HG03342 (cell line): ENCODE data around the gene ADCY1.

ENCODE experiments used
- ATAC-seq: cut with Tn5 transposase; IDR thresholded peaks from one replicate; pipeline ENCODE4 v1.9.1; 2021; ENCODE audit warnings: mild to moderate bottlenecking, moderate library complexity; ENCODE audit not compliant: unreplicated experiment

Gene ADCY1

DNA sequence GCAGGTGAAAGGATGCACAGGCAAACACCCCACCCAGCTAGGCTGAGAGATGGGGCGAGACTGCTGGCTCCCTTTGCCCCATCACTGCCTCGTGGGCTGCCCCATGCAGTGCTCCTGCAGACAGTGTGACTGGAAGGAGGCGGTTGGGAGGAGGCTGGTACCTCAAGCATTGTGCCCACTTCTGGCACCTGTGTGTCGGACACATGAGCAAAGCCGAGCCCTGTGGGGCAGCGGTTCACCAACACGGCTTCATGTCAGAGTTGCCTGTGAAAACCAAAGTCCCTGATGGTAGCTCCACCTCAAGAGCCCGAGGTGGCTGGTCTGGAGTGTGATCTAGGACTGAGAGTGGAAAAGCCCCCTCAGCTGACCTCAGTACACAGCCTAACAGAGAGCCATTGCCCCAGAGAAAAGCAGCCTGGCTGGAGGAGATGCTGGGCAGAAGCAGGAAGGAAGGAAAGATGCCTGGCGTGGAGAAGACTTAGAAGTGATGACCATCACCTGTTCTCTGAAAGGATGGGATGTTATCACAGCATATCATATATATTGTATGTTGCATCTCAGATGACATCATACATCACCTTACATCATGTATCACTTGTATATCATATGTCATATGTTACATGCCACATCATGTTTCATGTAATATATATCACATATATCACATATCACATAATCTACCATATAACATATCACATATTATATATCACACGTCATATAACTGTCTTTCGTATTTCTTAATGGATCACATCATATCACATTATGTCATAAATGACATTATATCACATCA is 75.6 kb downstream of the ADCY1 start:
- no peak for ATAC-seq

DNA sequence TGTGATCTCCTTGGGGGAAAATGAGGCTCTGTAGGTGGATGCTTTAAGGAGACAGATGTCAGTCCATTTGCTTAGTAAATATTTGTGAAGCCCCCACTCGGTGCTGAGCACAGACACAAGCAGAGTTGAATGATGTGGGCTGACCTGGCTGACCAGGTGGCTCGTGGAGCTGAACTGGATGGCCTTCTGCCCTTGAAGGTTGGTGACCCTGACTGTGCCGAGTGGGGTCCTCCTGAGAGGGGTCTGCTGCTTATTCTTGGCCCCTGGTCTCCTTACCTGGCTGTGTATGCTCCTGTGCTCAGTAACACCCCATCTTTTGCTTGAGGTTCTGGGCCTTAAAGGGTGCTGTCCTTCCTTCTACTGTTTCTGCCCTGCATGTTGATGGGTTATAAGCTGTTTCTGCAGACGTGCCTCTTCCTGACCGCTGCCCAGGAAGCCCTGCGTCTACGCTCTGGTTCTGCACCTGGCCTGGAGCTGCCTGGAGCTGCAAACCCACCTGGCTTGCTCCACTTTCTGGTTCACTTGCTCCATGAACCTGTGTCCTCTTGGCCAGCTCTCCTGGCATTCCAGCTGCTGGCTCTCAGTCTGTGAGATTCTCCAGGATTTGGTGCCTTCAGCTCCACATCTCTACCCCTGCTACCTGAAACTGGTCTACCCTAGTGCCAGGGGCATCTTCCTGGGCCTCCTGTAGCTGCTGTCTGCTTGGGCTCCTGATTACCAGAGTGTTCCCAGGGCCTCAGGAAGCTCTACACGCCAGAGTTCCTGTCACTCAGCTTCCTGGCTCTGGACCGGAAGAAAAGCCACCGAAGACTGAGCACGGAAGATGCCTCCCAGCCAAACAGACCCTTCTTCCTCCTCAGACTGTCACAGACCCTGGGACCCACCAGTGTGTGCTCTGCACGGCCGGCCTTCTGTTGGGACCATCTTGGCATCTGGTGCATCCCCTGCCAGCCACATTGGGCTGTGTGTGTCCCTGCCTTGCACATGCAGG is 76.5 kb downstream of the ADCY1 start:
- ATAC-seq: no peak

DNA sequence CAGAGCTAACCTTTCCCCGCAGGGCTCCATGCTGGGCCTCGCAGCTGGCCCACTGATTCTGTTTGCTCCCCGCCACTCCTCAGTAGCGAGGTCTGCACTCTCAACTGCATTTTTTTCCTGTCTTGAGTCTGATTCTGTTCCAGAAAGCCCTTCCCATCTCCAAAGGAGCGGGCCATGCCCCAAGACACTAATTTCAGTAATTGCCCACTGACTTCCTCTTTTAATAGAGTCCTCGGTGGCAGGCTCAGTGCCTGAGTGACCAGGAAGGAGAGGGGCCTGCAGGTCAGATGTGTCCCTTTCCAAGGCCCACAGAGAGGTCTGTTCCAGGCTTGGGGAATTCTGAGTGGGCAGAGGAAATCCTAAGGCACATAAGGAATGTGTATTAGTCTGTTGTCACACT is 77.4 kb downstream of the ADCY1 start:
- no peak for ATAC-seq

DNA sequence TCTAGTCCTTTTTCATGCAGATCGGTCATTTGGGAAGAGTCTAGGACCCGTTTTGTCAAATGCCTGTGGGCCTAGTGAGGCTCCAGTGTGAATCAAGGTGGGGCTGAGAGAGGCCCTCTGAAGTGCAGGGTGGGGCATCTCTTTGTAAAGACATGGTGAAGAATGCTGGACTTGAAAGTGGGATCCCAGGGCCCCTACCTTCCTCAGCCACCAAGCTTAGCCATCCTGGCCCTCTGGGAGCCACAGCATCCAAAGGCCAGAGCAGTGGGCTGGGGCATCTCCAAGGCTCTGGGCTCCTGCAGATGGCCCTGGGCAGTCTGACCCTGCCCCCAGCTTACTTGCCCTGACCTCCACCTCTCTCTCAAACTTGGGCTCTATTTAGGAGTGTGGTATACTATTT is 78.5 kb downstream of the ADCY1 start:
- no peak for ATAC-seq

DNA sequence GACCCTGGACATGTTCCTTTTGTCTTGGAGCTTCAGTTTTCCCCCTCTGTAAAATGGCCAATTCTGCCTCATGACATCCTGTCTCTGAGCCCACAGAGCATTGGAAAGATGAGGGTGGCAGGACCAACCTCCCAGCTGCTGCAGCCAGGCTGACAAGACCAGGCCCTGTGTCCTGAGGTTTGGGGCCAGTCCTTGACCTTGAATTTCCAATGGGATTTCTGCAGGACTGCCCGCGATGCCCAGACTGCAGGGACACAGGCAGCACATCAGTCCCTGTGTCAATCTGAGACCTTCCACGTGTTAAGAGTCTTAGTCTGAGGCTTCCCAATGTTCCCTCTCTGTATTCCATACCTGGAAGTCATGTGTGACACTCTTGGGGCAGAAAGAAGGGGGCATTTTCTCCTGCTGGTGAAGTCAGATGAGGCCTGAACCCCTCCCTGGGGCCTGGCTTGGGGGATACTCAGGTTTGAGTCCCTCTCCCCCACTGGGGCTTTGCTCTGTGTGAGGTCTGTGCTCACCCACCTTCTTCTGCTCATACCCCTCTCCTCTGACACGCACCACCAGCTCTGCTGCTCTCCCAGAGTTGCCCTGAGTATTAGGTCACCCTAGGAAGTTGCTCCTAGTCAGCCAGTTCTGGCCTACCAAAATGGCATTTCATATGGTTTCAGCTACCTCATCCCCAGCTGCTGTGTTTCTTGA is 79.2 kb downstream of the ADCY1 start:
- ATAC-seq: no peak

DNA sequence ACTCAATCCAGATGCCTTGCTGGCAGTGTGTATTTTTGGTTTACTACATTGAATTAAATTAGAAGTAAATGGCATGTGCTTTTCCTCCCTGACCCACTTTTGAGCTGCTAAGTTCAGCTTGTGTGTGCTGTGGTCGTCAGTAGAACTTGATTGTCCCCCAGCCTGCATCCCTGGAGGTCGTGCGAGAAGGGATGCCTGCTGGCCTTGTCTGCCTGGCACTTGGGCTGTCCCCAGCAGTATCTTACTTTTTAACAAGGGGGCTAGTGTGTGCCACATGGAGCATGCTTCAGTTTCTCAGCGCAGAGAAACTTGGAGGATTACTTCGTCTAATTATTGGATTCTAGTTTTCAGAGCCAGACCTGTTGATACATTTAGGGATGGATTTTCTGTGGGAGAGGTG is 80.2 kb downstream of the ADCY1 start:
- no peak for ATAC-seq

DNA sequence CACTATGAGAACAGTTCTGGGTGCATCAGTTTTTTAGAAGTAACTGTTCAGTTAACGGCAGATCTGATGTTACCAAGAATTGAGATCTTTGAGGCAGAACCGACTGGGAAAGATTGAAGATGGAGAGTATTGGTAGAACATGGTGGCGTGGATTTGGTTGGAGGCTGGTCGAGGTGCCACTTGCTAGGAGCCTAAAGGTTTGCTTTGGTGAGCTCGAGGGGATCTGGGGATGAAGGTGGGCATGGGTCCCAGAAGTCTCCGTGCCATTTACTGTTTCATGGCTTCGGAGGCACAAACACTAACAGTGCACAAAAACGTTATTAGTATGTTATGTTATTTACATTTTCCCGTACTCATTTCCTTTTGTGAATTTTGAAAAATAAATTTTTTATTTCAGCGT is 81.4 kb downstream of the ADCY1 start:
- ATAC-seq: no peak

DNA sequence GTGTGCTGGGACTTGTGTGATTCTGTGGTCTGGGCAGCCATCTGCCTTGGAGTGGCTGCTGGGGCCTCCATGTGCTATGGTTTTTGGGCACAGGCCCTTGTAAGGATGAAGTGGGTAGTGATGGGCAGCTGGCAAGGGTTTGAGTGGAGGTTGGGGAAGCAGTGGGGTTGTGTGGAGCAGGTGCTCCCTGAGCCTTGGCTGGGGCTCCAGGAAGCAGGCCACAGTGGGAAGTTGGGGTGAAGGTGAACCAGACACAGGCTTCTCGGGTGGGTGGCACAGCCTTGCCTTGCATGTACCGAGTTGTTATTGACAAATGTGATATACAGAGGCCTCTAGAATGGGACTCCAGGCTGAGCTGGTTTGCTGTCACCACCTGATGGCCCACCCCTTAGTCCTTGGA is 82.3 kb downstream of the ADCY1 start:
- ATAC-seq: no peak

DNA sequence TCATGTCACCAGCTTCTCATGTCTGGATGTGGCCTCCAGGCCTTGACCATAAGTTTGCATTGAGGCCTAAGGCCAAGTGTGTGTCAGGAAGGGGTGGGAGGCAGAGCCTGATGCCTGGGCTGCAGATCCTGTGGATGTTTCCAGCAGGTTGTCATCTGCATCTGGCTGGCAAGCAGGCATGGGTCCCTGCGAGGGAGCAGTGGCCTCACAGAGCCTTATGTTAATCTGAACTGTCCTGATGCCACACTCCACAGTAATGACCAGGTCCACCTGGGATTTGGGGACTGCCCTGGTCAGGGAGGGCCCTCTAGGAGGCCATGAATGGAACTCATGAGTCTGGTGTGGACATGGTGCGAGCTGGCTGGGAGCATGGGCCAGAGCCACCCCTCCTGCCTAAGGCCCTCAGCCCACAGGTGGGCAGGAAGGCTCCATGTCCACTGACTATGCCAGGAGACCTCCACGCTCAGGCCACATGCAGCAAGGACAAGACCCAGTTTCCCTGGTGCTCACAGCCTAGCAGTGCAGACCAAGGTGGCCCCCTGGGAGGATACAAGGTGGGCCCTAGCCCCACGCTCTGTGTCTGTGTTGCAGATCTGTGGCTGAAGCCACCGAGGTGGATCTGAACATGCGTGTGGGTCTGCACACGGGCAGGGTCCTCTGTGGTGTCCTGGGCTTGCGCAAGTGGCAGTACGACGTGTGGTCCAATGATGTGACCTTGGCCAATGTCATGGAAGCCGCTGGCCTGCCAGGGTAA is 83.1 kb downstream of the ADCY1 start:
- ATAC-seq: no peak

DNA sequence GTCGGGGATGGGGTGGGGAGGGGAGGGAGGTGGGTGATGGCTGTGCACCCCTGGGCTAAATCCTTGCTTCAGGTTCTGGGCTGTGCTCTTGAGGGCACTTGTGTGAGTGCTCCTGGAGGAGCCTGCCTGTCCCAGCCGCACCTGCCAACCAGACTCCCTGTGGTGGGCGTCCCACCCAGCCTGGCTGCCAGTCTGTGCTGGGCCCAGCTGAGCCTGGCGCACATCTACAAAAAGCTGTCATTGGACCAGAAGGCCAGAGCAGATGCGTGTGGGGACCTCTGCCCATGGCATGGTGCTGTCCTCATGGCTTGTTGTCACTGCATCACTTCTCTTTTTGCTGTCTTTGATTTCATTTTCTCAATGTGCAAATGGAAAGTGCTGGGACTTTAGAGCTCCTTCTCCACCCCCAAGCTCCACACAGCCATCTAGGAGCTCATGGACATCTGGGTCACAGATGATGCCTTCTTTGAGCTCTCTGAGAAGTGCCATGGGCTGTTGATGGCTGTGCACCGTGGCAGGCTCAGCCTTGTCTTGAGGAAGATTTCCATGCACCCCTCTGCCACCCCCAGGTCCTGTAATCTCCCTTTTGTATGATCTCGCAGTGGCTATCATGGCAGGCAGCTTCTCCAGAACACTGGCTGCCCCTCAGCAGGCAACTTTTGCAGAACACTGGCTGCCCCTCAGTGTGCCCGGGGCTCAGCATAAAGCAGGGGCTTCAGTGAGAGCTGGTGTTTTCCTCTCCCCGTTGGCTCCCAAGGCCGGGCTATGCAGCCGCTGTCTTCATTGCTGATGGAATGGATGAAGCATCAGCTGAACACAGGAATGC is 83.9 kb downstream of the ADCY1 start:
- no peak for ATAC-seq

DNA sequence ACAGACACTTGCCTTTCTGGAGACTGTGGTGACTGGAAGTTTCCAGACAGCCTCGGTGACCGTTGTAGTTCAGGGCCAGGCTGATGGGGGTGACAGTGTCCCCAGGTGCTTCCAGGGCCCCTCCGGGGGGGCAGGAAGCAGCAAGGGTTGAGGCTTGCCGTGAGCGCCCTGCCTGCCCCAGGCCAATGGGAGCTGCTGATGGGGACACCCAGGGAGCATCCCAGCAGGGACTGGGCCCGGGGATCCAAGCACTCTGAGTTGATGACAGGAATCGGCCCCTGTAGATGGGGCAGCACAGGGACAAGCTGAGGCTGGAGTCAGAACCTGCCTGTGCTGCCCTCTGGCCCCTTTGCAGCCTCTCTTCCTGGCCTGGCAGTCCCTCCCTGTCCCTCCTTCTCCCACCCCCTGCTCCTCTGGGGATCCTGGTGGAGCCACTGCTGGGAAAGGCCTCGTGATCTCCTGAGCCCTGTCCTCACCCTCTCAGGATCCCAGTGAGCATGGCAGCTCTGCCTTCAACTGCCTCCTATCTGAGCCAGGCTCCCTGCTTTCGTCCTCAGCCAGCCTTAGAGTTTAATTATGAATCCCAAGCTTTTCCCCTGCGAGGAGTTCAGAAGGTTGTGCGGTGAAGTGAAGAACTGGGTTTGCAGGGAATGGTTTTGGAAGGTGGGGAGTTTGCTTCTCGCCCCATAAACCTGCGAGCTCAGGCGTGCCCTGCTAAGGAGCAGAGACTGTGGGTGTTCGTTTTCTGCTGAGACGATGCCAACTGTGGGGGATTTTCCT is 84.7 kb downstream of the ADCY1 start:
- no peak for ATAC-seq

DNA sequence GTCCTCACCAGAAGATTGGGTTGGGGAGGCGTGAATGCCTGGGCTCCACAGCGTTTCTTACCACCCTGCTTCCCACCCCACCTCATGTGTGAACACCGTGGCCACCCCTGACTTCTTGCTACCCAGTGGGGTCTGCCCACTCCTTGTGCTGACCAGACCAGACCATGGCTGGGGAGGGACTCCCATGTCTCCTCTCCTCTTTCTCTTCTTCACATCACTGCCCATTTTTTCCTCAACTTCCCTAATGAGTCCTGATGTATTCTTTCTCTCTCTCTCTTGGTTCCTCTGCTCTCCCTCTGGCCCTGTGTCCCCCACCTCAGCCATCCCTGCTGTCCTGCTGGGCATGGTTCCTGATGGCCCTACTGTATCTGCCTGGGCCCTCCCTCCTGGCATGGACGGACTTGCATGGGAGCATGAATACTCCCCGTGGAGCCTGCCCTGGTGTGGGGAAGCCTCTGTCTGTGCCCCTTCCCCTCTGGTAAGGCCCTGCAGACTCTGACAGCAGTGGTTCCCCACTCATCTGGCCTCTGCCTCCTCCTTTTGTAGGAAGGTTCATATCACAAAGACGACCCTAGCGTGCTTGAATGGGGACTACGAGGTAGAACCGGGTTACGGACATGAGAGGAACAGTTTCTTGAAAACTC is 85.5 kb downstream of the ADCY1 start:
- no peak for ATAC-seq

DNA sequence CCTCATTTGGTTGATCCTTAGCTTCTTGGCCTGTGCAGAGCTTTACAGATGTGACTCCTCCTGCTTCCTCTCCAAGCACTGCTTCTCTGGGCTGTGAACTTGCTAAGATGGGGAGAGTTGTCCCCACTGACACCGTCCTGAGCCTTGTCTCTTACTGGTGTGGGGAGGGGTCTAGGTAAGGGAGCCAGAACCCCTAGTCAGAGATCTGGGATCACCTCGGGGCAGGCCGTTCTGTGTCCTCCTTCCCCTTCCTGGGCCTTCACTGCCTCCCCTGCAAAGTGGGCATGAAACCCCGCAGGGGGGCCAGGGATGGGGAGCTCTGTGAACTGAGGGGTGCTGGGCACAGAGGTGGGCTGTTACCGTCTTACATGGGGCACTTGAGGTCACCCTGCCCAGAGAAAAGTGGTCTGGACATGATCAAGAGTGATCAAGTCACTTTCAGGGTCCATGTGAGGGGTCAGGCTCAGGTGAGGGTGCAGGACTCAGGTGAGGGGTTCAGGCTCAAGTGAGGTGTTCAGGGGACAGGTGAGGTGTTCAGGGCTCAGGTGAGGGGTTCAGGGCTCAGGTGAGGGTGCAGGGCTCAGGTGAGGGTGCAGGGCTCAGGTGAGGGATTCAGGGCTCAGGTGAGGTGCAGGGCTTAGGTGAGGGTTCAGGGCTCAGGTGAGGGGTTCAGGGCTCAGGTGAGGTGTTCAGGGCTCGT is 86.2 kb downstream of the ADCY1 start:
- no peak for ATAC-seq

DNA sequence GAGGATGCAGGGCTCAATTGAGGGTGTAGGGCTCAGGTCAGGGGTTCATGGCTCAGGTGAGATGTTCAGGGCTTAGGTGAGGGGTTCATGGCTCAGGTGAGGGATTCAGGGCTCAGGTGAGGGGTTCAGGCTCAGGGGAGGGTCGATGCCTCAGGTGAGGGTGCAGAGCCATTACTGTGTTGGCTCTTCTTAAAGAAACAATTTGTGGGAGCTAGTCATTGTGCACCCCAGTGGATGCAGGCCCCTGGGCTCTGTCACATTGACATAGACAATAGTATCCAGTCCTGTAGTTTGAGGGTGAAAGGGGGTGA is 86.7 kb downstream of the ADCY1 start:
- ATAC-seq: no peak

DNA sequence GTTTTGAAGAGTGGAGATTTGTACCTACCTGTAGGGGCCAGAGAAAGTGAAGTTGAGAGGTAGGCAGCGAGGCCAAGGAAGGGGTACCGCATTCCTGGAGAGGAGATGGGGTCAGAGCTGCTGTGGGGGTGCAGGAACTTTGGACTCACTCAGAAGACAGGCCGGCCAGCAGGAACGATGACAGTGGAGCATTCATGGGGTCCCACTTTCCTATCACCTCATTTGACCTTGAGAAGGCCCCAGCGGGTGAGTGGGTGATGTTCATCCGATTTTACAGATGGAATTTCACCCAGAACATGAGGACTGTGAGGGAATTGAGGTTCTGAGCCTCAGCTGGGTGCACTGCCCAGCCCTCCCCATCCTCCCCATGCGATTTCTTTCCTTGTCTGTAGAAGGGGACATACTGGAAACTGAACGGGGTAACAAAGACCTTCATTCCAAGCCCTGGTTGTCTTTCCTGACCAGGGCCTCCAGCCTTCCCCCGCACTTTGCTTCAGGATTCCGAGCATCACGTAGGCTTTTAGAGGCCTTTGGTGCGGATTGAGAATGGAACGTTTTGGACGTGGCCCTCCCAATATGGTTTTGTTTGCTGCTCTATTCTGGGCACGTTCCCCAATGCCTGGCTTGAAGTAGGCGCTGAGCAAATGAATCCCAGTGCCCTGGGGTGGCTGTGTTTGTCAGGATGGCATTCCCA is 87.3 kb downstream of the ADCY1 start:
- ATAC-seq: no peak

DNA sequence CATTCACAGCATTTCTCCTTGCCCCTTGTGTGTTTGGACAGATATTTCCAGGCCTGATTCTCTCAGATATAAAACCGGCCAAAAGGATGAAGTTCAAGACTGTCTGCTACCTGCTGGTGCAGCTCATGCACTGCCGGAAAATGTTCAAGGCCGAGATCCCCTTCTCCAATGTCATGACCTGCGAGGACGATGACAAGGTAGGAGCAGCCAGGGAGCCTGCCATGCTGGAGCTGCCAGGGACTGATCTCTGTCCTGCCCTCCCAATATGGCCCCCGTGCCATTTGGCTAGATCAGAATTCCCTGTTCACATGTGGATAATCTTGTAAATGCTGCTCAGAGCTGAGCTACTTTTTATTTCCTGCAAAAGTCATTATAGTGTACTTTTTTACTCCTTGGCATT is 87.8 kb downstream of the ADCY1 start:
- no peak for ATAC-seq

DNA sequence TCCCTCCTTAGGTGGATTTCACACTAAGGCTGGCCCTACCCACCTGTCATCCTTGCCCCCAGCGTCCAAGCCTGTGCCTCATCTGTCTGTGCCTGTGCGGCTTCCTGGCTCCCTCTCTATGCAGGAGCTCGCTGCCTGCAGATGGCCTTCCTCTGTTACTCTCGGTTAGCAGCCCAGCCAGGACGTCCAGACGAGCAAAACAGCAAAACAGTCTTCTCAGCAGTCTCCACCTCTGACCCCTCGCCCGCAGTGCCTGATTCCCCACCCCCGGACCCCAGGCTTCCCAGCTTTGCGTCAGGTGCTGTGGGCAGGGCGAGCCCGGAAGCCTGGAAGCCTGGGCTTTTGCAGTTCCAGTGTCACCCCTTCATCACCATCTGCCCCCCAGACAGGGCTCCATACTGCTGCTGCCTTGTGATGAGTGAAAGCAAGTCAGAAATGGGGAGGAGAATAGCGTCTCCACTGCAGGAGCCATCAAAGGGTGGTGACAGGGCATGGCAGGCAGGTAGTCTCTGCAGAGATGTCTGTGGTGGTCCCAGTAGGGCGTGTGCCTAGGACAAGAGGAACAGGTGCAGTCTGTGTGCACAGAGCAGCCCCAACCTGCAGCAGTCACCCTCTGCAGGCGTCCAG is 88.5 kb downstream of the ADCY1 start:
- ATAC-seq: no peak
